Iris pigment epithelial cell (primary cell): Measurements from ENCODE around the gene DMRTA1.
"Not testable (repeated sequence)": the region's sequence is repeated elsewhere in the genome, so short reads cannot be mapped to it uniquely, and the experiment has no call there.

ENCODE experiments used
- DNase-seq: peaks from one replicate; pipeline ENCODE4 v3.0.0-alpha.2; 2011; ENCODE audit warnings: low read depth

The DMRTA1 gene

DNA sequence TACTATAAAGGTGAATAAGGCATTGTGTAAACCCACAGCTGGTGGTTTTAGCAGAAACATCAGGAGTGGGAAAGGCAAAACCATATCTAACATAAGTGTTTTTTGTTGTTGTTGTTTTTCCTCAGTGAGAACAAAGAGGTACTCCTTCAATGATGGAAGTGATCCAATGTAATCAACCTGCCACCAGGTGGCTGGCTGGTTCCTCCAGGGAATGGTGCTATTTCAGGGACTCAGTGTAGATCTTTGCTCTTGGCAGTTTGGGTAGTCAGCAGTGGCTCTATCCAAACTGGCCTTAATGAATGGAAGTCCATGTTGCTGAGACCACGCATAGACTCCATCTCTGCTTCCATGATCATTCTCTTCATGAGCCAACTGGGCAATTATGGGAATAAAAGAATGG is 10.8 kb downstream of the DMRTA1 start:
- no peak for DNase-seq

- DNase-seq = peak; percentile 15
Measured at GRCh38 chr9:22463205-22463604, 16.6 kb downstream of the DMRTA1 start.

DNA sequence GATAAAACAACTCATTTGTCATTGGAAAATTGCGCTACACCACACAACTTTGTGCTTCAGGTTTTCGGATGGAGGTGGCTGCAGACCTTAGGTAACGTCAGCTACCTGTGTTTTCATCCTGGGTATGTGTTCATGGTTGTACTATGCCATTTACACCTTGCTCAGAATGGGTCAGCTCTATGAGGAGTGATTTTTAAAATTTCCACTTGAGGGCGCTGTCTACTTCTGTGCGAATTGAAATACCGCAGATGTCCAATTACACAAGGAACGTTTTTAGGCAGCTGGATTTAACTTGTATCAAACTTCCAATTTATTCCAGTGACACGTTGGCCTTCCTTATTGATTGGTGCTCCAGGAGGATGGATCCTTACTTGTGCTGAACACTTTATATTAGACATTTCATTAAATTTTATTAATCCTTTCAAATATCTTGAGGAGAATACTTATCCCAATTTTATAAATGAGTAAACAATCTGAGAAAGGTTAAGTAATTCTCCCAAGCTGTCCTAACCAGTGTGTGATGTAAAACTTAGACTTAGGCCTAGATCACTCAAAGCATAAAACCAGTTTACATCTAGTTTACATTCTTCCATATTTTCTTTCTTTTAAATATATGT is 23.4 kb downstream of the DMRTA1 start:
- DNase-seq = peak; percentile 39

DNA sequence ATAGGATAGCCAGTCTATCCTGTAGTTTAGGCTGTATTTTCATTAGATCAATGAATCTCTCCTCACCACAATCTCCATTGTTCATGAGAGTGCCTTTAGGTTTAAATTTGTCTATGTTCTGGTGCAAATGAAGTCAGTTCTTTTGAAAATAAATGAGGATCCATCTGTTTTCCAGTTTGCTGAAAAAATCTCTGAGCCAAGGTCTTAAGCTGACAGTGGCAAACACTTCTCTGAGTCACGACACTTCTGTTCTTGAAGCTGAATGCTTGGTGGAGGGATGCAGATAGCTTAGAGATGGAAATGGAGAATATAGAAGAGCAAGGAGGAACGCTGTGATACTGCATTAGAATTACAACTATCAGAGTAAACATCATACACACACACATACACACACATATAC is 34.9 kb downstream of the DMRTA1 start:
- no peak for DNase-seq

DNA sequence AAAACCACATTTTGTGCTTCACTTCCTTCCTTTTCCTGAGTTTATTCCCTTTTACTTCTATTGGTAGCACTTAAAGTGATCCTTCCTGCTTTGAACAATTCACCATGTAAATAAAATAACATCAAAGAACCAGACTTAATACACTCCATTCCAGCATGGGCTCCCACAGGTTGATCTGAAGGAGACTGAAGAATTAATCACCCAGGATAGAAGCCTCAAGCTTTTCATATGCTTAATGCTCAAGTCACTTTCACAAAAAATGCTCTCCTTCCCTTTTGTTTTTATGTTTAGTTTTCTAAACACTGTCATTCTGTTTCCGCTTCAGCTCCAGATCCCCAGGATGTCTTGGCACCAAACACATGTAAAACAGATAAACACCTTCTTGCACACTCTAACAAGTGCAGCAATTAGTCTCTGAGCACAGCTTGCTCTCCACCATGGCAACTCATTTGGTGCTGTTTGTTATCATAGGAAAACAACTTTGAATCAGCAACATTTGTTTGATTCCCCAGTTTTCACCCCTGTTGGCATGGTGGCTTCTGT is 37.0 kb downstream of the DMRTA1 start:
- no peak for DNase-seq

DNA sequence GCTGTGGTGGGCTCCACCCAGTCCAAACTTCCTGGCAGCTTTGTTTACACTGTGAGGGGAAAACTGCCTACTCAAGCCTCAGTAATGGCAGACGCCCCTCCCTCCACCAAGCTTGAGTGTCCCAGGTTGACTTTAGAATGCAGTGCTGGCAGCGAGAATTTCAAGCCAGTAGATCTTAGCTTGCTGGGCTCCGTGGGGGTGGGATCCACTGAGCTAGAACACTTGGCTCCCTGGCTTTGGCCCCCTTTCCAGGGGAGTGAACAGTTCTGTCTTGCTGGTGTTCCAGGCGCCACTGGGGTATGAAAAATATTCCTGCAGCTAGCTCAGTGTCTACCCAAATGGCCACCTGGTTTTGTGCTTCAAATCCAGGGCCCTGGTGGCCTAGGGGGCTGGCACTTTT is 49.6 kb downstream of the DMRTA1 start:
- not testable (repeated sequence) for DNase-seq
